HG03432 (cell line): ENCODE measurements around the gene ZNF148.

Experiments used
- ATAC-seq: cut with Tn5 transposase; IDR thresholded peaks from one replicate; pipeline ENCODE4 v1.9.1; 2021; ENCODE audit warnings: mild to moderate bottlenecking, moderate library complexity; ENCODE audit not compliant: unreplicated experiment

Gene ZNF148

DNA sequence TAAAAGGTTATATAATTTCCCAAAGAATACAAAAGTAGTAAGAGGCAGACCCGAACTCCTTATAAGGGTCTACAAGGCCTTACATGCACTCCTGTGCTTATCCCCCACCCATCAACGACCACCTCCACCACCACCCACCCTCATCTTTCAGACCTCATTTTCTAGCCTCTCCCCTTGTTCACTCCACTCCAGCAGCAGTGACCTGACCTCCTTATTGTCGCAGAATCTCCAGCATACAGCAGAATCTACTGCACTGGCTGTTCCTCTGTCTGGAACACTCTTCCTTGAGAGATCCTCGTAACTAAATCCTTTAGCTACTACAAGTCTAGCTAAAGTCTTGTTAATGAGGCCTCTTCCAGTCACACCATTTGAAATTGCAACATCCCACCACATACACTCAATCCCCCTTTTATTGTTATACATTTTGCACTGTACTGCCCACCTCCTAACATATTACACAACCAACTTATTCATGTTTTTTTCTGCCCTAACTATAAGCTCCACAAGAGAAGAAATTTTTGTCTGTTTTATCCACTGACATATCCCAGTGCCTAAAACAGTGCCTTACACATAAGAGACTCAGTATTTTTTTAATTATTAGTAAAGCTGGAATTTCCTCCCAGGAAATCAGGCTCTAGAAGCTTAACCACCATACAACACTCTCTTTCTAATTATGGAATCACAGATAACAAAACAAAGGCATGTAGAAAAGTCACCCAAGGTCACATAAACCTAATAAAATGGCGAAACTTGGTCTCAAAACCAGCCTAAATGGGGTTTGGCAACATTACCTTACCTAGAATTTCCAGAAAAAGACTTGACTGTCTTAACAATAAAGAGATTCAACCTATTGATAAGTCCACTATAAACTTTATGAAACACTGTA lies 40.2 kb downstream of the ZNF148 start:
- ATAC-seq: no peak

GRCh38 chr3:125332504-125332903 lies 42.6 kb downstream of the ZNF148 start:
- no peak for ATAC-seq

- ATAC-seq: no peak
These were observed 43.9 kb downstream of the ZNF148 start for GRCh38 chr3:125331243-125331642.

- no peak for ATAC-seq
These were observed 48.2 kb downstream of the ZNF148 start for GRCh38 chr3:125326957-125327356.

GRCh38 chr3:125325746-125326145 lies 49.4 kb downstream of the ZNF148 start:
- ATAC-seq: no peak

DNA sequence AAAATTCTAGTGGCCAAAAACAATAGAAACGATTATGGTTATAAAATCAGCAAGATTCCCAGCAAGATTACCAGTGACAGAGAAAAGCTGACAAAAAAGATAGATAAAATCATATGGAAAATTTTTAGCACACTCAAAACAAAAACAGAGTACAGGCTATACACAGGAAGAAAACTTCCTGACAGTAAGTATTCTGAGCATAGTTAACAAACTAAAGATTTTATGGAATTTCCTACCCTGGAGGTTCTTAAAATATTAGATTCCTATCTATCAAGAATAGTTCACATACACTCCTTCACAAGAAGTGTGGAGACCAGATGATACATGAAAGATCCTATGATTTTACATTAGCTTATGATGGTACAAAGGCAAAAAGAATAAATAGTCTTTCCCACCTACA lies 50.8 kb downstream of the ZNF148 start:
- ATAC-seq: no peak

- ATAC-seq: no peak
These were observed 52.2 kb downstream of the ZNF148 start for GRCh38 chr3:125322917-125323316.

- no peak for ATAC-seq
These were observed 53.0 kb downstream of the ZNF148 start for GRCh38 chr3:125322166-125322565.

DNA sequence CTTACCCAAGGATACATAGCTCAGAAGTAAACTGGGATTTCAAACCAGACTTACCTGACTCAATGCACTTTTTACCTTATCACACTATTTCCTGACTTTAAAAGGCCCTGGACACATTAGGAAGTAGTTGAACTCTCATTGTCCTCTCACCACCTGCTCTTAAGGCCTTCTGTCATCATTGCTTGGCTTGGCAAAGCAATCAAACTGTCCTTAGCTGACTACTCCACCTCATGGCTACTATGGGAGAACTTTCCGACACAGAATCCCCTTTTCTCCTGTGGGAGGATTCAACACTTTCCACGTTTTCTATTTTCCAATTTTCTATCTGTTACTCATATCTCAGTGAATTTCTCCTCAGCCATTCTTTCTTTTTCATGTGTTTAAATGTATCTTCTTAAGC lies 55.4 kb downstream of the ZNF148 start:
- ATAC-seq: no peak

- no peak for ATAC-seq
These were observed 56.3 kb downstream of the ZNF148 start for GRCh38 chr3:125318871-125319270.

DNA sequence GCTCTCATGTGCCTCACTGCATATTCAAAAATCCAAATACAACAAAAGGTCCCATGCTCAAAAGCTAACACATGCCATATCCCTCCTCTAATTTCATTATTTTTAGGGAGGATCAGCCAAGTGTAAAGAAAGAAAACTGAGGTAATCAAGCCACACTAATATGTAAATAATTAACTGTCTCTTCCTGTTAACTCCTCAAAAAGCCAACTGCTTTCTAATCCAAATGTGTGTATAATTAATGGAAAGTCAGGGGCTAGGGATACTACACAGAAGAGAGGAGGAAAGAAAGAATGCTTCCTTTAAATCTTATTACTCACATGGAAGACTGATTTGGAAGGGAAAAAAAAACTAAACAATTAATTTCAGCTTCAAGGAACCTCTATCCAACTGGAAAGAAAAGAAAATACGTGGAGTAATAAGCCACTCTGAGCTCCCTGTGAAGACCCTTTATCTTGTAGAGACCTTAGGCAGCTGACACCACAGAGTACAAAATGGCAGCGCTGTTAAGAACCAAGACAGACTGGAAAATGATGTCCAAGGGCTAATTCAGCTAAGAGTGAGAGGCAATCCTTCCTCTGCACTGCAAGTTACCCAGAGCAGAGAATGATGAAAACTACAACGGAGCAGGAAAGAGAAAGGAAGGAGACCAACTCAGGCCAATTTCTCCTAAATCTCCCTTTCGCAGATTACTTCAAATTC lies 56.8 kb downstream of the ZNF148 start:
- ATAC-seq: no peak

DNA sequence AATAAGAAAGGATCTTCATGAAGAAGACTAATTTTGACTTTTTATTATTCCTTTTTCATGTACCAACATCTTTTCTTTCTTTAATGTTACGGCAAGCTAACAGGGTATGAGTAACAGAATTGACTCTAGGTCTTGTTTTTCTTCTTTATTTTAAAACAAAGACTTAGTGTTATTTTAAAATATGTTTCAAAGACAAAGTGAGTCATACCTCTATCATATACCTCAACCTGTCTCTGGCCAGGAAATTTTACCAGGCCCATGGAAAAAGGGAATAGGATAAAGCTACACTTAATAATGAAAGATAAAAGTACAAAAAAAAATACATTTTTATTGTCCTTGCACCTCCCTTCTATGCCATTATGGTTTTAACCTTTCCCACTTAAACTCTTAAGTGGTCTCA lies 57.4 kb downstream of the ZNF148 start:
- ATAC-seq: no peak

GRCh38 chr3:125316949-125317348 lies 58.2 kb downstream of the ZNF148 start:
- no peak for ATAC-seq

- no peak for ATAC-seq
These were observed 58.9 kb downstream of the ZNF148 start for GRCh38 chr3:125316246-125316645.

DNA sequence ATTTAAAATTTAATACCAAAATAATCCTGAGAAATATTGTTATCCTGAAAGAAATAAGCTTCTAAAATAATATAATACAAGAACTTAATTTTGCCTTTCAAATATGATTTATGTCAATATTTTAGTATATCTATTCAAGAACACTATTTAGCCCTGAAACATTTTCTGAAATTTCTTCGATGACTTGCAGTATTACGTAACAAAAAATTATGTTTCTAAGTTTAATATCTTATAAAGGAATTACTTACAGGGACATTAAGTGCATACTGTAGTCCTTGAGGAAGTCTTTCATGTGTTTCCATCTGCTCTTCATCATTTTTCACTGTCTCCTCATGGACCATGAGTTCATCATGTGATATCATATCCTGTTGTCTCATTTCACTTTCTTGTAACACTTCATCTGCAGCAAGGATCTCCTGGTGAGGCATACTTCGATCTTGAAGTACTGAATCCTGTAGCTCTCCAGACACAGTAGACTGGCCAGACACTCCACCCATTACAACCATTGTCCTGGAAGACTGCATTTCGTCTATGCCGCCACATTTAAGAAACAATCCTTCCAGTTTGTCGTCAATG lies 62.0 kb downstream of the ZNF148 start:
- no peak for ATAC-seq

- no peak for ATAC-seq
These were observed 64.5 kb downstream of the ZNF148 start for GRCh38 chr3:125310623-125311081.

- no peak for ATAC-seq
These were observed 65.6 kb downstream of the ZNF148 start for GRCh38 chr3:125309476-125309875.

- no peak for ATAC-seq
These were observed 68.5 kb downstream of the ZNF148 start for GRCh38 chr3:125306620-125307019.

DNA sequence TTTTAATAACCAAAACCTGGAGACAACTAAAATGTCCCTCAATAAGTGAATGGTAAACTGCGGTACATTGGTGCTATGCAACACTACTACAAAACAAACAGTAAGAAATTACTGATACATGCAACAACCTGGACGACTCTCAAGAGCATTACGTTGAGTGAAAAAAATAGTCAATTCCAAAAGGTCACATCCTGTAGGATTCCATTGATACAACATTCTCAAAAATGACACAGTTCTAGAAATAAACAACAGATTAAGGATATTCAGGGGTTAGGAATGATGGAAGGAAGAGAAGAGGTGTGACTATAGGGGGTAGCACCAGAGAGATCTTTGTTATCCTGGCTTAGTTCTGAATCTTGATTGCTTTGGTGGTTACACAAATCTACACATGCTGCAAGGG lies 72.2 kb downstream of the ZNF148 start:
- no peak for ATAC-seq

DNA sequence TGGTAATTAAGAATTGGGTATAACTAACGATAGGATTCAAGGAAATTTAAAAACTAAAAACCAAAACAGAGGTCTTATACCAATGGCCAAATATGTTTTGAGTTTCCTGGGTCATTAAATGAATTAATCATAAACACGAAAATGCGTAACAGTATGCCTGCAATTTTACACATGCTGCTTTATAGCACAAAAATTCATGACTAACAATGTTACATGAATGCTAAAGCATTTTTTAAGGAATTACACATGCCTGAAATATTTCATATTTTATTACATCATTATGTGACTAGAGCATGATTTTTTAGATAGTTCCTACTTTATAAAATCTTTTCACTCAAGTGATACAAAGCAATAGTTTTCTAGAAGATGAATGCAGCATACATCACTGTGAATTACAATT lies 74.7 kb downstream of the ZNF148 start:
- no peak for ATAC-seq

GRCh38 chr3:125294411-125294810 lies 80.7 kb downstream of the ZNF148 start:
- ATAC-seq: no peak

DNA sequence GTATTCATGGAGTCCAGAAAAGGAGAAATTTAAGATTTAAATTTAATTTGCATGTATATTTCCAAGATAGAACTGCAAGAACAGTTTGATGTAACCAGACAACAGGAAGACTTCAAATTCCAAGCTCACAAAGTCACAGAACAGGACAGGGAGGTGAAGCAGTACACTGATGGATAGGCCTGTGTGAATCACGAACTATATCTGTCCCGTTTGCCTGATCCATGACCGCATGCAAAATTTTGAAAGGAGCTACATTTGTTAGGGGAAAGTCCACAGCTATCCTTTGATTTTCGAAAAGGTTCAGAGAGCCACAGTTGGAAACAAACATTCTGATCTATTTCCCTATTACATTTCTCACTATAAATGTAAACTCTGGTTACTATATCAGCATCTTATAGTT lies 83.1 kb downstream of the ZNF148 start:
- no peak for ATAC-seq
